GM18526 (cell line): ENCODE results near the gene CLEC11A.

Source experiments
- POLR2A ChIP-seq: IDR thresholded peaks from 3 replicates; pipeline ENCODE4 v1.6.1; 2011; ENCODE audit not compliant: insufficient read length; ENCODE audit errors: extremely low read depth

The CLEC11A gene

DNA sequence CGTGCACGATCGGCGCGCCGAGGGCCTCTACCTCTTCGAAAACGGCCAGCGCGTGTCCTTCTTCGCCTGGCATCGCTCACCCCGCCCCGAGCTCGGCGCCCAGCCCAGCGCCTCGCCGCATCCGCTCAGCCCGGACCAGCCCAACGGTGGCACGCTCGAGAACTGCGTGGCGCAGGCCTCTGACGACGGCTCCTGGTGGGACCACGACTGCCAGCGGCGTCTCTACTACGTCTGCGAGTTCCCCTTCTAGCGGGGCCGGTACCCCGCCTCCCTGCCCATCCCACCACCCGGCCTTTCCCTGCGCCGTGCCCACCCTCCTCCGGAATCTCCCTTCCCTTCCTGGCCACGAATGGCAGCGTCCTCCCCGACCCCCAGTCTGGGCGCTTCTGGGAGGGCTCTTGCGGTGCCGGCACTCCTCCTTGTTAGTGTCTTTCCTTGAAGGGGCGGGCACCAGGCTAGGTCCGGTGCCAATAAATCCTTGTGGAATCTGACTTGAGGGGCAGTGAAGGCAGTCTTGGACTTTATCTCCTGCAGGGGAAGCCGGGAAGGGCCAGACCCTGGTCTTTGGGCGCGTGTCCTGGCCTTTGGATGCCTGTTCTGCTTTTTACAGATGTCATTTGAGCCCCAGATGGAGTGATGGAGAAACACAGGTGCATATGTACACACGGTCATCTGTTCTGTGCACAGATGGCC lies 2.2 kb downstream of the CLEC11A start:
- TF ChIP-seq POLR2A: no peak

- no peak for TF ChIP-seq POLR2A
These were observed 2.7 kb downstream of the CLEC11A start for GRCh38 chr19:50725911-50726230.

- no peak for TF ChIP-seq POLR2A
These were observed 5.0 kb downstream of the CLEC11A start for GRCh38 chr19:50728084-50728737.

GRCh38 chr19:50729894-50730293 lies 6.7 kb downstream of the CLEC11A start:
- no peak for TF ChIP-seq POLR2A

- TF ChIP-seq POLR2A: no peak
These were observed 12.7 kb downstream of the CLEC11A start for GRCh38 chr19:50735869-50736268.

- TF ChIP-seq POLR2A: no peak
These were observed 13.2 kb downstream of the CLEC11A start for GRCh38 chr19:50736338-50736737.

- TF ChIP-seq POLR2A: no peak
These were observed 16.2 kb downstream of the CLEC11A start for GRCh38 chr19:50739132-50739913.

GRCh38 chr19:50739914-50740426 lies 16.8 kb downstream of the CLEC11A start:
- no peak for TF ChIP-seq POLR2A

- TF ChIP-seq POLR2A: no peak
These were observed 18.2 kb downstream of the CLEC11A start for GRCh38 chr19:50741179-50741933.

DNA sequence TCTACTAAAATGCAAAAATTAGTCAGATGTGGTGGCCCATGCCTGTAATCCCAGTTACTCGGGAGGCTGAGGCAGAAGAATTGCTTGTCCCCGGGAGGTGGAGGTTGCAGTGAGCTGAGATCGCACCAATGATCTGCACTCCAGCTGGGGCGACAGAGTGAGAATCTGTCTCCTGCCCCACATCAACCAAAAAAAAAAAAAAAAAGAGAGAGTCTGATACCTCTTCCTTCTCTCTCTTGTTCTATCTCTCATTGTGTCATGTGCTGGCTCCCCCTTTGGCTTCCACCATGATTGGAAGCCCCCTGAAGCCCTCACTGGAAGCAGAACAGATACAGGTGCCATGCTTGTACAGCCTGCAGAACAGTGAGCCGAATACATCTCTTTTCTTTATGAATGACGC lies 20.4 kb downstream of the CLEC11A start:
- TF ChIP-seq POLR2A: no peak

DNA sequence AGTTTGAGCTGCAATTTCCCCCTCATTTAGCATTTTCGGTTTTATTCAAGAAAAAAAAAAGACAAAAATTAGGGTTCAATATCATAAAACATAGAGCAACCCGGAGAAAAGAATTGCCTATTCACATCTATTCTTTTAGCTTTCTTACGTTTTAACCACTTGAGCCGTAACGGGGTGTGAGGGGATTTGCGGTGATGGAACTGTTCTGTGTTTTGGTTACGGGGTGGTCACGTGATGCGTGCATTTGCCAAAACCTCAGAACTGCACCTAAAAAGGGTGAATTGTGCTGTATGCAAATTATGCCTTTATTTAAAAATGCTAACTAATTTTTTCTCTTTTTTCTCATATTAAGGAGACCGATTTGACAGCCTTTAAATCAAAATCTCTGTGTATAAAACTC lies 22.1 kb downstream of the CLEC11A start:
- no peak for TF ChIP-seq POLR2A

DNA sequence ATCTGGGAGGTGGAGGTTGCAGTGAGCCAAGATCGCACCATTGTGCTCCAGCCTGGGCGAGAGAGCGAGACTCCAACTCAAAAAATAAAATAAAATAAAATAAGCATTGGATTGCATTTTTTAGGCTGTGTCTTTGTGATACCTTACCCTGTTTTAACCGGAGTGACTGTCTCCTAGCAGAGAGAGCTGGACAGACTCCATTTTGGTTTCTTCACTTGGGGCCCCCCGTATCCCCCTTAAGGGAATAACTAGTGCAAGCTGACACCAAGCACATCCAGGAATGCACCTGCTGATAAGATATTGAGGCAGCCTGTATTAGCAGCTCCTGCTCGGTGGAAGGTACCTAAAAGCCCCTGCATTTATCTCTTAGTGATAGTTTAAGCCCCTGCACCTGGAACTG lies 26.3 kb downstream of the CLEC11A start:
- no peak for TF ChIP-seq POLR2A

- no peak for TF ChIP-seq POLR2A
These were observed 26.8 kb downstream of the CLEC11A start for GRCh38 chr19:50750010-50750409.

DNA sequence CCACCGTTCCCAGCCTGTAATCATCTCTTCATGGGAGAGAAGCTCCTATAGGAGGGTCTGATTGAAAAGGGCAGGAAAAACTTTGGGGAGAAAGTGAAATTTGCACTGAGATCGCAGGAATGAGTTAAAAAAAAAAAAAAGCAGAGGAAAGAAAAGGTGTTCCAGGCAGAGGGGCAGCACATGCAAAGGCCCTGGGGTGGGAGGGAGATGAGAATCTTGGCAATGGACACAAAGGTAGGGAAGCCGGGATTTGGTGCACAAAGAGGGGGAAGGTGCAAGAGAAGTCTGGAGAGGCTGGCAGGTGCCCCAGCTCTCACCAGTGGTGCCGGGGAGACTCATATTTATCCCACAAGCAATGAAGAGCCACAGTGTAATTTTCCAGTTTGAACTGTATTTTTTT lies 30.7 kb downstream of the CLEC11A start:
- TF ChIP-seq POLR2A: no peak

DNA sequence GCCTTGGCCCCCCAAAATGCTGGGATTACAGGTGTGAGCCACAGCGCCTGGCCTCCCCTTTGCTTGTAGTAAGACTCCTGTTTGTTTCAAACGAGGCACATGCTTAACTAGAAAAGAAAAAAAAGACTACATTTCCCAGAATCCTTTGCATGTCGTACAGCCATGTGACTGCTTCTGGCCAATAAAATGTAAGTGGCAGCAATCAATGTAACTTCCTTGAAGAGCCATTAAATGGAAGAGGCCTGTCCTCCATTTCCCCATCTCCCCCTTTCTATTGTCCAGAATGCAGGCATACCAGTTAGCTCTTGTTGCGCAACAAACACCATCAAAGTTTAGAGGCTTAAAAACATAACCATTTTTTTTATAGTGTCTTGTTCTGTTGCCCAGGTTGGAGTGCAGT lies 36.7 kb downstream of the CLEC11A start:
- TF ChIP-seq POLR2A: no peak
